RPMI7951 (cell line): ENCODE data around the gene CIC. TPM values are rescaled to one million over a fixed set of nuclear protein-coding genes. Genes with fewer than 3 reads are reported as not detected.
A peak's percentile ranks its signal among the peaks of the same experiment; 100 is the strongest.

Experiments used
- DNase-seq: peaks from one replicate; pipeline ENCODE4 v3.0.0-alpha.2; 2012; ENCODE audit warnings: low read depth
- total RNA-seq: library from RNA; depleted of rRNA; stranded (reverse); fragments of >200 nt; shearing (Covaris generic); gene quantifications from 2 replicates; pipeline ENCODE4 v1.2.3, GENCODE V29; 2014; rRNA removed

Gene CIC
- total RNA-seq = 12.9 and 14.6 TPM in 2 replicates

- DNase-seq = peak; percentile 100
Observed at GRCh38 chr19:42268704-42269477, at the start of gene CIC. CIC (plus strand) TSS chr19:42269252; CDS start chr19:42271784, 2,532 bp downstream.

- DNase-seq = peak; percentile 96
Observed at GRCh38 chr19:42219812-42220750, 49.0 kb upstream of the CIC start, which contains the start of gene ZNF526. ZNF526 (plus strand) TSS chr19:42220312; CDS start chr19:42224404, 4,092 bp downstream.

GRCh38 chr19:42220751-42221097 is 48.3 kb upstream of the CIC start:
- no peak for DNase-seq

GRCh38 chr19:42224940-42225717 is 43.9 kb upstream of the CIC start:
- DNase-seq = no peak

- no peak for DNase-seq
Observed at GRCh38 chr19:42225718-42226292, 43.2 kb upstream of the CIC start.

- DNase-seq = no peak
Observed at GRCh38 chr19:42226886-42227285, 42.2 kb upstream of the CIC start.

GRCh38 chr19:42228641-42229040 is 40.4 kb upstream of the CIC start:
- DNase-seq = no peak

GRCh38 chr19:42229301-42229854 is 39.7 kb upstream of the CIC start:
- DNase-seq = no peak

- no peak for DNase-seq
Observed at GRCh38 chr19:42229855-42230351, 39.1 kb upstream of the CIC start.

GRCh38 chr19:42230571-42230970 is 38.5 kb upstream of the CIC start:
- DNase-seq = no peak

GRCh38 chr19:42232435-42232834 is 36.6 kb upstream of the CIC start:
- DNase-seq = no peak

- no peak for DNase-seq
Observed at GRCh38 chr19:42233106-42233505, 35.9 kb upstream of the CIC start.

- DNase-seq = no peak
Observed at GRCh38 chr19:42233678-42234292, 35.3 kb upstream of the CIC start.

GRCh38 chr19:42234364-42234763 is 34.7 kb upstream of the CIC start:
- no peak for DNase-seq

GRCh38 chr19:42235181-42235580 is 33.9 kb upstream of the CIC start:
- no peak for DNase-seq

- no peak for DNase-seq
Observed at GRCh38 chr19:42239544-42240220, 29.4 kb upstream of the CIC start.

- DNase-seq = no peak
Observed at GRCh38 chr19:42241279-42241678, 27.8 kb upstream of the CIC start.

- no peak for DNase-seq
Observed at GRCh38 chr19:42242069-42242511, 27.0 kb upstream of the CIC start.

GRCh38 chr19:42242512-42243409 is 26.3 kb upstream of the CIC start, which contains the start of gene GSK3A:
GSK3A (minus strand) TSS chr19:42242602; CDS start chr19:42242465, 137 bp downstream.
- peak; percentile 99 for DNase-seq
